GM12878 (cell line): Measurements from ENCODE around the gene PELI1. TPM values are rescaled to one million over a fixed set of nuclear protein-coding genes. Genes with fewer than 3 reads are reported as not detected.

Source experiments
- CBX3 ChIP-seq: fragments of 200-600 bp; sonication (generic); IDR thresholded peaks from 2 replicates; pipeline ENCODE4 v1.6.1; 2016; ENCODE audit warnings: low read depth, borderline replicate concordance
- EZH2 ChIP-seq: IDR thresholded peaks from 2 replicates; pipeline ENCODE4 v1.6.1; 2012; ENCODE audit warnings: low read depth, mild to moderate bottlenecking, control low read depth, inconsistent platforms, low read length, borderline replicate concordance; ENCODE audit not compliant: control insufficient read depth
- MTA2 ChIP-seq: fragments of 450-650 bp; IDR thresholded peaks from 2 replicates; pipeline ENCODE4 v1.6.1; 2016; ENCODE audit warnings: low read depth, mild to moderate bottlenecking, moderate library complexity
- POLR2AphosphoS2 ChIP-seq: IDR thresholded peaks from 2 replicates; pipeline ENCODE4 v1.6.1; 2011; ENCODE audit warnings: low read depth, mild to moderate bottlenecking, low read length, improper control_type of control experiment, moderate library complexity
- RUNX3 ChIP-seq: IDR thresholded peaks from 2 replicates; pipeline ENCODE4 v1.6.1; 2012; ENCODE audit warnings: low read length, inconsistent platforms
- SMAD5 ChIP-seq: IDR thresholded peaks from 2 replicates; pipeline ENCODE4 v1.6.1; 2016; ENCODE audit warnings: antibody characterized with exemption, low read depth
- ZNF217 ChIP-seq: fragments of 450-650 bp; IDR thresholded peaks from 2 replicates; pipeline ENCODE4 v1.6.1; 2017; ENCODE audit warnings: antibody characterized with exemption, mild to moderate bottlenecking
- polyA plus RNA-seq, 11 experiments: library from polyadenylated mRNA; depleted of rRNA in 4 of 11; unstranded in 6 of 11; stranded (reverse) in 5 of 11; fragments of >200 nt; fragmentation: Nextera tagmentation in 4 of 11; fragmentation: Illumina TruSeq in 1 of 11; extraction: Ambion mirVana in 4 of 11; extraction: Trizol in 1 of 11; gene quantifications; 1 replicate in 1 of 11; 2 replicates in 10 of 11; pipeline versions ENCODE4 v1.2.1 to v1.2.3, GENCODE V29; 2011 to 2016; ENCODE audit warnings: inconsistent platforms in 2 of 11, missing spikeins in 2 of 11, low read depth in 1 of 11
- total RNA-seq, 4 experiments: library from RNA; depleted of rRNA in 3 of 4; stranded (reverse); fragments of >200 nt in 3 of 4; fragmentation: Illumina TruSeq in 1 of 4; extraction: Trizol in 1 of 4; gene quantifications; 2 replicates each; pipeline versions ENCODE4 v1.2.1 to v1.2.3, GENCODE V29; 2013 to 2021
- TF ChIP-seq, protein P1 (sequence below): IDR thresholded peaks from 2 replicates; pipeline ENCODE4 v1.6.1; 2011; ENCODE audit warnings: borderline replicate concordance, low read depth, mild to moderate bottlenecking, moderate library complexity, mixed read lengths, low read length; ENCODE audit not compliant: insufficient read depth; ENCODE audit errors: extremely low read length
- TF ChIP-seq, protein P2 (sequence below): IDR thresholded peaks from 2 replicates; pipeline ENCODE4 v1.6.1; 2012; ENCODE audit warnings: improper control_type of control experiment, low read depth, low read length; ENCODE audit not compliant: insufficient replicate concordance
- TF ChIP-seq, protein P3 (sequence below): fragments of 150-350 bp; IDR thresholded peaks from 2 replicates; pipeline ENCODE4 v1.6.1; 2016; ENCODE audit warnings: low read depth, low read length
- TF ChIP-seq, protein P4 (sequence below): fragments of 450-650 bp; IDR thresholded peaks from 2 replicates; pipeline ENCODE4 v1.6.1; 2017; ENCODE audit warnings: low read depth, mild to moderate bottlenecking, moderate library complexity
- TF ChIP-seq, protein P5 (sequence below): fragments of 450-650 bp; IDR thresholded peaks from 2 replicates; pipeline ENCODE4 v1.6.1; 2017; ENCODE audit warnings: mild to moderate bottlenecking, moderate library complexity

The PELI1 gene
- total and polyA plus RNA-seq, 10 of the 15 experiments (the other 5 are each of a cell fraction or from before 2014, with no cell fraction given) = 12.1 to 92.0 (median 39.8) TPM

DNA sequence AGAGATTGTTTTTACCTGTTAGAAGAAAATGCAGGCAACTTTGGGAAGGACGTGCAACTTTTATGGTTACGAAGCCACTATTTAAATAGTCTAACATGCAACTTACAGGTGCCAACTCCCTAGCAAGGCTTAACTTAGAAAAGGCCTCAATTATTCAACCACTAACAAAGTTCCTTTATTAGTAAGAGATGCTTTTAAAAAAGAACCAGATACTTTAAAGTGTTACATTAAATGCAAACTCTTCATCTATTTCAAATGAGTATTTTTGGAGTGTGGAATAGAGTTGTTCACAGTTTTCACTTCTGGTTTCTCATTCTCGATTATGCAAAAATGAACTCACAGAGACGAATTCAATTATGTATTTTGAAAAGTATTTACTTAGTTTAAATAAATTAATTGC is 51.7 kb downstream of the PELI1 start (continued):
- TF ChIP-seq, protein P1, sequence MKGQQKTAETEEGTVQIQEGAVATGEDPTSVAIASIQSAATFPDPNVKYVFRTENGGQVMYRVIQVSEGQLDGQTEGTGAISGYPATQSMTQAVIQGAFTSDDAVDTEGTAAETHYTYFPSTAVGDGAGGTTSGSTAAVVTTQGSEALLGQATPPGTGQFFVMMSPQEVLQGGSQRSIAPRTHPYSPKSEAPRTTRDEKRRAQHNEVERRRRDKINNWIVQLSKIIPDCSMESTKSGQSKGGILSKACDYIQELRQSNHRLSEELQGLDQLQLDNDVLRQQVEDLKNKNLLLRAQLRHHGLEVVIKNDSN = no peak
- TF ChIP-seq SMAD5 (no peak), CBX3 (no peak), RUNX3 (peak; percentile 95), POLR2AphosphoS2 (no peak), MTA2 (peak; percentile 95), ZNF217 (peak; percentile 93), EZH2 (no peak)
- TF ChIP-seq, protein P2, sequence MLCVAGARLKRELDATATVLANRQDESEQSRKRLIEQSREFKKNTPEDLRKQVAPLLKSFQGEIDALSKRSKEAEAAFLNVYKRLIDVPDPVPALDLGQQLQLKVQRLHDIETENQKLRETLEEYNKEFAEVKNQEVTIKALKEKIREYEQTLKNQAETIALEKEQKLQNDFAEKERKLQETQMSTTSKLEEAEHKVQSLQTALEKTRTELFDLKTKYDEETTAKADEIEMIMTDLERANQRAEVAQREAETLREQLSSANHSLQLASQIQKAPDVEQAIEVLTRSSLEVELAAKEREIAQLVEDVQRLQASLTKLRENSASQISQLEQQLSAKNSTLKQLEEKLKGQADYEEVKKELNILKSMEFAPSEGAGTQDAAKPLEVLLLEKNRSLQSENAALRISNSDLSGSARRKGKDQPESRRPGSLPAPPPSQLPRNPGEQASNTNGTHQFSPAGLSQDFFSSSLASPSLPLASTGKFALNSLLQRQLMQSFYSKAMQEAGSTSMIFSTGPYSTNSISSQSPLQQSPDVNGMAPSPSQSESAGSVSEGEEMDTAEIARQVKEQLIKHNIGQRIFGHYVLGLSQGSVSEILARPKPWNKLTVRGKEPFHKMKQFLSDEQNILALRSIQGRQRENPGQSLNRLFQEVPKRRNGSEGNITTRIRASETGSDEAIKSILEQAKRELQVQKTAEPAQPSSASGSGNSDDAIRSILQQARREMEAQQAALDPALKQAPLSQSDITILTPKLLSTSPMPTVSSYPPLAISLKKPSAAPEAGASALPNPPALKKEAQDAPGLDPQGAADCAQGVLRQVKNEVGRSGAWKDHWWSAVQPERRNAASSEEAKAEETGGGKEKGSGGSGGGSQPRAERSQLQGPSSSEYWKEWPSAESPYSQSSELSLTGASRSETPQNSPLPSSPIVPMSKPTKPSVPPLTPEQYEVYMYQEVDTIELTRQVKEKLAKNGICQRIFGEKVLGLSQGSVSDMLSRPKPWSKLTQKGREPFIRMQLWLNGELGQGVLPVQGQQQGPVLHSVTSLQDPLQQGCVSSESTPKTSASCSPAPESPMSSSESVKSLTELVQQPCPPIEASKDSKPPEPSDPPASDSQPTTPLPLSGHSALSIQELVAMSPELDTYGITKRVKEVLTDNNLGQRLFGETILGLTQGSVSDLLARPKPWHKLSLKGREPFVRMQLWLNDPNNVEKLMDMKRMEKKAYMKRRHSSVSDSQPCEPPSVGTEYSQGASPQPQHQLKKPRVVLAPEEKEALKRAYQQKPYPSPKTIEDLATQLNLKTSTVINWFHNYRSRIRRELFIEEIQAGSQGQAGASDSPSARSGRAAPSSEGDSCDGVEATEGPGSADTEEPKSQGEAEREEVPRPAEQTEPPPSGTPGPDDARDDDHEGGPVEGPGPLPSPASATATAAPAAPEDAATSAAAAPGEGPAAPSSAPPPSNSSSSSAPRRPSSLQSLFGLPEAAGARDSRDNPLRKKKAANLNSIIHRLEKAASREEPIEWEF = no peak
- TF ChIP-seq, protein P3, sequence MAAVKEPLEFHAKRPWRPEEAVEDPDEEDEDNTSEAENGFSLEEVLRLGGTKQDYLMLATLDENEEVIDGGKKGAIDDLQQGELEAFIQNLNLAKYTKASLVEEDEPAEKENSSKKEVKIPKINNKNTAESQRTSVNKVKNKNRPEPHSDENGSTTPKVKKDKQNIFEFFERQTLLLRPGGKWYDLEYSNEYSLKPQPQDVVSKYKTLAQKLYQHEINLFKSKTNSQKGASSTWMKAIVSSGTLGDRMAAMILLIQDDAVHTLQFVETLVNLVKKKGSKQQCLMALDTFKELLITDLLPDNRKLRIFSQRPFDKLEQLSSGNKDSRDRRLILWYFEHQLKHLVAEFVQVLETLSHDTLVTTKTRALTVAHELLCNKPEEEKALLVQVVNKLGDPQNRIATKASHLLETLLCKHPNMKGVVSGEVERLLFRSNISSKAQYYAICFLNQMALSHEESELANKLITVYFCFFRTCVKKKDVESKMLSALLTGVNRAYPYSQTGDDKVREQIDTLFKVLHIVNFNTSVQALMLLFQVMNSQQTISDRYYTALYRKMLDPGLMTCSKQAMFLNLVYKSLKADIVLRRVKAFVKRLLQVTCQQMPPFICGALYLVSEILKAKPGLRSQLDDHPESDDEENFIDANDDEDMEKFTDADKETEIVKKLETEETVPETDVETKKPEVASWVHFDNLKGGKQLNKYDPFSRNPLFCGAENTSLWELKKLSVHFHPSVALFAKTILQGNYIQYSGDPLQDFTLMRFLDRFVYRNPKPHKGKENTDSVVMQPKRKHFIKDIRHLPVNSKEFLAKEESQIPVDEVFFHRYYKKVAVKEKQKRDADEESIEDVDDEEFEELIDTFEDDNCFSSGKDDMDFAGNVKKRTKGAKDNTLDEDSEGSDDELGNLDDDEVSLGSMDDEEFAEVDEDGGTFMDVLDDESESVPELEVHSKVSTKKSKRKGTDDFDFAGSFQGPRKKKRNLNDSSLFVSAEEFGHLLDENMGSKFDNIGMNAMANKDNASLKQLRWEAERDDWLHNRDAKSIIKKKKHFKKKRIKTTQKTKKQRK = no peak
- TF ChIP-seq, protein P4, sequence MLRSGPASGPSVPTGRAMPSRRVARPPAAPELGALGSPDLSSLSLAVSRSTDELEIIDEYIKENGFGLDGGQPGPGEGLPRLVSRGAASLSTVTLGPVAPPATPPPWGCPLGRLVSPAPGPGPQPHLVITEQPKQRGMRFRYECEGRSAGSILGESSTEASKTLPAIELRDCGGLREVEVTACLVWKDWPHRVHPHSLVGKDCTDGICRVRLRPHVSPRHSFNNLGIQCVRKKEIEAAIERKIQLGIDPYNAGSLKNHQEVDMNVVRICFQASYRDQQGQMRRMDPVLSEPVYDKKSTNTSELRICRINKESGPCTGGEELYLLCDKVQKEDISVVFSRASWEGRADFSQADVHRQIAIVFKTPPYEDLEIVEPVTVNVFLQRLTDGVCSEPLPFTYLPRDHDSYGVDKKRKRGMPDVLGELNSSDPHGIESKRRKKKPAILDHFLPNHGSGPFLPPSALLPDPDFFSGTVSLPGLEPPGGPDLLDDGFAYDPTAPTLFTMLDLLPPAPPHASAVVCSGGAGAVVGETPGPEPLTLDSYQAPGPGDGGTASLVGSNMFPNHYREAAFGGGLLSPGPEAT = peak; percentile 52; the same call in 1 of the 2 replicates
- TF ChIP-seq, protein P5, sequence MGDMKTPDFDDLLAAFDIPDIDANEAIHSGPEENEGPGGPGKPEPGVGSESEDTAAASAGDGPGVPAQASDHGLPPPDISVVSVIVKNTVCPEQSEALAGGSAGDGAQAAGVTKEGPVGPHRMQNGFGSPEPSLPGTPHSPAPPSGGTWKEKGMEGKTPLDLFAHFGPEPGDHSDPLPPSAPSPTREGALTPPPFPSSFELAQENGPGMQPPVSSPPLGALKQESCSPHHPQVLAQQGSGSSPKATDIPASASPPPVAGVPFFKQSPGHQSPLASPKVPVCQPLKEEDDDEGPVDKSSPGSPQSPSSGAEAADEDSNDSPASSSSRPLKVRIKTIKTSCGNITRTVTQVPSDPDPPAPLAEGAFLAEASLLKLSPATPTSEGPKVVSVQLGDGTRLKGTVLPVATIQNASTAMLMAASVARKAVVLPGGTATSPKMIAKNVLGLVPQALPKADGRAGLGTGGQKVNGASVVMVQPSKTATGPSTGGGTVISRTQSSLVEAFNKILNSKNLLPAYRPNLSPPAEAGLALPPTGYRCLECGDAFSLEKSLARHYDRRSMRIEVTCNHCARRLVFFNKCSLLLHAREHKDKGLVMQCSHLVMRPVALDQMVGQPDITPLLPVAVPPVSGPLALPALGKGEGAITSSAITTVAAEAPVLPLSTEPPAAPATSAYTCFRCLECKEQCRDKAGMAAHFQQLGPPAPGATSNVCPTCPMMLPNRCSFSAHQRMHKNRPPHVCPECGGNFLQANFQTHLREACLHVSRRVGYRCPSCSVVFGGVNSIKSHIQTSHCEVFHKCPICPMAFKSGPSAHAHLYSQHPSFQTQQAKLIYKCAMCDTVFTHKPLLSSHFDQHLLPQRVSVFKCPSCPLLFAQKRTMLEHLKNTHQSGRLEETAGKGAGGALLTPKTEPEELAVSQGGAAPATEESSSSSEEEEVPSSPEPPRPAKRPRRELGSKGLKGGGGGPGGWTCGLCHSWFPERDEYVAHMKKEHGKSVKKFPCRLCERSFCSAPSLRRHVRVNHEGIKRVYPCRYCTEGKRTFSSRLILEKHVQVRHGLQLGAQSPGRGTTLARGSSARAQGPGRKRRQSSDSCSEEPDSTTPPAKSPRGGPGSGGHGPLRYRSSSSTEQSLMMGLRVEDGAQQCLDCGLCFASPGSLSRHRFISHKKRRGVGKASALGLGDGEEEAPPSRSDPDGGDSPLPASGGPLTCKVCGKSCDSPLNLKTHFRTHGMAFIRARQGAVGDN = peak; percentile 50; the same call in 1 of the 2 replicates
